KMS-11 (cell line): Measurements from ENCODE around the gene ANKRD18B.
A peak's percentile ranks its signal among the peaks of the same experiment; 100 is the strongest.
"Not testable (repeated sequence)": the region's sequence is repeated elsewhere in the genome, so short reads cannot be mapped to it uniquely, and the experiment has no call there.

ENCODE experiments used
- H2AFZ ChIP-seq: fragments of 200-600 bp; sonication (generic); 2 replicates; pipeline ENCODE4 v1.6.1; 2016; ENCODE audit warnings: antibody characterized with exemption, mixed run types, low read depth
- H3K27ac ChIP-seq: fragments of 200-600 bp; sonication (generic); 2 replicates; pipeline ENCODE4 v1.6.1; 2016; ENCODE audit warnings: mild to moderate bottlenecking, mixed run types
- H3K27me3 ChIP-seq: fragments of 200-600 bp; sonication (generic); 2 replicates; pipeline ENCODE4 v1.6.1; 2017; ENCODE audit warnings: mild to moderate bottlenecking, low read depth, mixed run types, moderate library complexity; ENCODE audit not compliant: insufficient read depth
- H3K36me3 ChIP-seq: fragments of 200-600 bp; sonication (generic); 2 replicates; pipeline ENCODE4 v1.6.1; 2017; ENCODE audit warnings: mild to moderate bottlenecking, mixed run types; ENCODE audit not compliant: insufficient read depth
- H3K4me1 ChIP-seq: fragments of 200-600 bp; sonication (generic); 2 replicates; pipeline ENCODE4 v1.6.1; 2016; ENCODE audit warnings: mild to moderate bottlenecking, low read depth, mixed run types; ENCODE audit not compliant: poor library complexity, severe bottlenecking
- H3K4me2 ChIP-seq: fragments of 200-600 bp; sonication (generic); 2 replicates; pipeline ENCODE4 v1.7.0; 2016; ENCODE audit warnings: mild to moderate bottlenecking, mixed run types
- H3K4me3 ChIP-seq: fragments of 200-600 bp; sonication (generic); IDR thresholded peaks from 2 replicates; pipeline ENCODE4 v1.6.1; 2017; ENCODE audit warnings: low read depth, low read length, mixed read lengths; ENCODE audit not compliant: insufficient read depth
- H3K79me2 ChIP-seq: fragments of 200-600 bp; sonication (generic); 2 replicates; pipeline ENCODE4 v1.6.1; 2016; ENCODE audit warnings: low read depth, mixed run types; ENCODE audit not compliant: insufficient read depth
- H3K9ac ChIP-seq: fragments of 200-600 bp; sonication (generic); 2 replicates; pipeline ENCODE4 v1.6.1; 2016; ENCODE audit warnings: mild to moderate bottlenecking, mixed run types
- H4K20me1 ChIP-seq: fragments of 200-600 bp; sonication (generic); 2 replicates; pipeline ENCODE4 v1.6.1; 2016; ENCODE audit warnings: mild to moderate bottlenecking, mixed run types; ENCODE audit not compliant: insufficient read depth
- CTCF ChIP-seq: fragments of 200-600 bp; sonication (generic); conservative IDR thresholded peaks from 2 replicates; pipeline ENCODE4 v1.6.1; 2017; ENCODE audit warnings: low read depth, mild to moderate bottlenecking, antibody characterized with exemption, low read length, moderate library complexity, mixed read lengths

The ANKRD18B gene

DNA sequence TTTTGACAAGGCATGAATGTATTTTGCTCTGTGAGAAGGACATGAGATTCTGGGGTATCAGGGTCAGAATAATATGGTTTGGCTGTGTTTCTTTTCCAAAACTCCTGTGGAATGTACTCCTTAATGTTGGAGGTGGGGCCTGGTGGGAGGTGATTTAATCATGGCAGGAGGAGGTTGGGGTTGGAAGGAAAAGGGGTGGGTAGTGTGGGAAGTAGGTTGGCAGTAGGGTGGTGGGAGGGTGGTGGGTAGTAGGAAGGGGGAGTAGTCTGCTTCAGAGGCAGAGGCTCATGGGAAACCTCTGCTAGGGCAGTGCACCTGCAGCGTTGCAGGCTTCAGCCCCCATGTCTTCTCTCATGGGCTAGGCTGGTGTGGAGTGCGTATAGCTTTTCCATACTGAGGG is 72.9 kb downstream of the ANKRD18B start:
- H3K27me3 ChIP-seq, H3K27ac ChIP-seq, H3K4me2 ChIP-seq, H3K36me3 ChIP-seq, H4K20me1 ChIP-seq, H3K9ac ChIP-seq, H2AFZ ChIP-seq, H3K4me1 ChIP-seq, H3K4me3 ChIP-seq, H3K79me2 ChIP-seq: not testable (repeated sequence)

- not testable (repeated sequence) for H3K36me3 ChIP-seq, H2AFZ ChIP-seq, H3K4me3 ChIP-seq, H4K20me1 ChIP-seq, H3K4me1 ChIP-seq, H3K27ac ChIP-seq, H3K27me3 ChIP-seq, H3K79me2 ChIP-seq, H3K4me2 ChIP-seq, H3K9ac ChIP-seq
These were observed 73.3 kb downstream of the ANKRD18B start for GRCh38 chr9:33597386-33597785.

DNA sequence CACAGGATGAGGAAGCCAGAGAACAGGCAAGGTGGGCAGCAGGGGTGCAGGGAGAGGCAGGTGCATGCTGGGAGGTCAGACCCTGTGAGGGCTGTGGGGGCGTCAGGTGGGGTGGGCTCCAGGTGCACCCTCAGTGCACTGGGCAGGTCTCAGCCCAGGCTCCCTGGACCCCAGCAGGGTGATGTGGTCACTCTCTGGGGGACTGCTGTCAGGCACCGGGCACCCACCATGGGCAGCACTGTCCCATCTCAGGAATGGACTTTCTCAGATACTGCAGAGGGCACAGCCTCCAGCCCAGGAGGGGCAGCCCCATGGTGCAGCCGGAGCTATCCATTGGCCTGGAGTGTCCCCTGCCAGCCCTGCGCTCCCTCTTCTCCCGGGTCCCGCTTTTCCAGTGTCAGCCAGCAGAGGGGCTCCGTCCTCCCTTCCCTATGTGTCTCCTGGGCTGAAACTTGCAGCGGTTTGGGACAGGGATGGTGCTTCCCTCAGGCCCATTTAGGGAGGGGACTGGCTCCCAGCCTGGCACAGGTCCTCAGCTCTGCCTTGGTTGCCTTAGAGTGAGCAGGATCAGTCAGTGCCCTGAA is 74.8 kb downstream of the ANKRD18B start:
- not testable (repeated sequence) for H3K9ac ChIP-seq, H3K27me3 ChIP-seq, H3K4me1 ChIP-seq, H3K4me3 ChIP-seq, H3K27ac ChIP-seq, H3K79me2 ChIP-seq, H2AFZ ChIP-seq, H3K4me2 ChIP-seq, H4K20me1 ChIP-seq, H3K36me3 ChIP-seq

DNA sequence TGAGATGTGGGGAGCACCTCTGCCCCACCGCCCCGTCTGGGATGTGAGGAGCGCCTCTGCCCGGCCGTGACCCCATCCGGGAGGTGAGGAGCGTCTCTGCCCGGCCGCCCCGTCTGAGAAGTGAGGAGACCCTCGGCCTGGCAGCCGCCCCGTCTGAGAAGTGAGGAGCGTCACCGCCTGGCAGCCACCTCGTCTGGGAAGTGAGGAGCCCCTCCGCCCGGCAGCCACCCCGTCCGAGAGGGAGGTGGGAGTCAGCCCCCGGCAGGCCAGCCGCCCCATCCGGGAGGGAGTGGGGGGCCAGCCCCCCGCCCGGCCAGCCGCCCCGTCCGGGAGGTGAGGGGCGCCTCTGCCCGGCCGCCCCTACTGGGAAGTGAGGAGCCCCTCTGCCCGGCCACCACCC is 76.9 kb downstream of the ANKRD18B start:
- not testable (repeated sequence) for H3K27ac ChIP-seq, H3K9ac ChIP-seq, H3K79me2 ChIP-seq, H3K36me3 ChIP-seq, H3K27me3 ChIP-seq, H4K20me1 ChIP-seq, H3K4me2 ChIP-seq, H3K4me3 ChIP-seq, H2AFZ ChIP-seq, H3K4me1 ChIP-seq

DNA sequence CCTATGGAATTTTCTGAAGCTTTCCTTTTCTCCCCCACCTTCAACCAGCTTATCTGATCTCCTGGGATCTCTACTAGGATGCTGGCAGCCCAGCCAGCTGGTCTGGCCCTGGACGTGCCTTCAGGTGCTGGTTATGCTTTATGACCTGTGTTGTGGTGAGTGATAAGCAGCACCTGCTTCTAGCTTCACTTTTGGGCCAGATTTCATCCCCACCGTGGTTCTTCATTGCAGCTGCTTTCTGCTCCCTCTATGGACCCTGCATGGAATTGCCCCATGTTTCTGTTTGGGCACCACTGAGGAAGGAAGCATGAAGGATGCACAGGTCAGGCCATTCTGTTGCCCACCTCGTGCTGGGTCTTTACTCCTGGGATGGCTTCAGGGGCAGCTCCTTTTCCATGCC is 80.2 kb downstream of the ANKRD18B start:
- H3K4me2 ChIP-seq, H3K36me3 ChIP-seq, H3K79me2 ChIP-seq, H3K27ac ChIP-seq, H3K4me3 ChIP-seq, H3K9ac ChIP-seq, H2AFZ ChIP-seq, H3K4me1 ChIP-seq, H4K20me1 ChIP-seq, H3K27me3 ChIP-seq: not testable (repeated sequence)
- peak; percentile 33; the same call in 1 of the 2 replicates for TF ChIP-seq CTCF

- H3K9ac ChIP-seq, H3K4me2 ChIP-seq, H3K36me3 ChIP-seq, H3K79me2 ChIP-seq, H3K4me3 ChIP-seq, H3K27ac ChIP-seq, H2AFZ ChIP-seq, H3K27me3 ChIP-seq, H4K20me1 ChIP-seq, H3K4me1 ChIP-seq: not testable (repeated sequence)
These were observed 80.9 kb downstream of the ANKRD18B start for GRCh38 chr9:33604936-33605335.

- Histone ChIP-seq H3K4me3 (no peak overlapping the region), H3K27ac (no peak overlapping the region), H3K4me2 (no peak overlapping the region), H3K9ac (no peak overlapping the region), H4K20me1 (no peaks in the 10 kb centered on the region), H3K4me1 (no peaks in the 10 kb centered on the region), H3K27me3 (no peaks in the 10 kb centered on the region), H3K36me3 (no peaks in the 10 kb centered on the region), H3K79me2 (no peaks in the 10 kb centered on the region), H2AFZ (no peak overlapping the region)
- no peak for TF ChIP-seq CTCF
These were observed 87.3 kb downstream of the ANKRD18B start for GRCh38 chr9:33611358-33611757.

- H3K4me2 ChIP-seq = not testable (repeated sequence)
These were observed 88.4 kb downstream of the ANKRD18B start for GRCh38 chr9:33612410-33612809.

More at GRCh38 chr9:33612410-33612809, 88.4 kb downstream of the ANKRD18B start:
- not testable (repeated sequence) for H3K9ac ChIP-seq, H2AFZ ChIP-seq, H3K79me2 ChIP-seq, H3K27me3 ChIP-seq, H4K20me1 ChIP-seq, H3K27ac ChIP-seq, H3K4me3 ChIP-seq, H3K4me1 ChIP-seq, H3K36me3 ChIP-seq
